PFSK-1 (cell line): Measurements from ENCODE around the gene SLC38A10.

Experiments used
- FOXP2 ChIP-seq: optimal IDR thresholded peaks from 2 replicates; pipeline ENCODE3; 2011; ENCODE audit warnings: borderline replicate concordance, control low read depth, inconsistent platforms; ENCODE audit not compliant: insufficient read depth; ENCODE audit errors: extremely low read length, extremely low read depth
- POLR2AphosphoS5 ChIP-seq: IDR thresholded peaks from 2 replicates; pipeline ENCODE4 v1.6.1; 2012; ENCODE audit warnings: low read depth, mild to moderate bottlenecking, control low read depth, low read length, moderate library complexity
- REST ChIP-seq, 2 experiments: IDR thresholded peaks; 2 replicates each; pipeline versions ENCODE4 v1.6.1 to v1.8.0; 2011 to 2012; ENCODE audit warnings: low read depth in 2 of 2, low read length in 2 of 2, control low read depth in 1 of 2, inconsistent platforms in 1 of 2, mild to moderate bottlenecking in 1 of 2, moderate library complexity in 1 of 2; ENCODE audit not compliant: insufficient read depth in 1 of 2
- SIN3A ChIP-seq: IDR thresholded peaks from 2 replicates; pipeline ENCODE4 v1.6.1; 2012; ENCODE audit warnings: mild to moderate bottlenecking, low read length, moderate library complexity, borderline replicate concordance; ENCODE audit not compliant: insufficient read depth
- TAF1 ChIP-seq: IDR thresholded peaks from 2 replicates; pipeline ENCODE4 v1.6.1; 2012; ENCODE audit warnings: low read length, control low read depth, borderline replicate concordance; ENCODE audit not compliant: insufficient read depth

The SLC38A10 gene

GRCh38 chr17:81209141-81209540, 86.0 kb downstream of the SLC38A10 start:
- TF ChIP-seq FOXP2 (no peak), TAF1 (no peak), REST (IDR thresholded peaks at IDR 0.05; ENCODE audit: insufficient read depth in 1 of 2, low read depth in 2 of 2, low read length in 2 of 2) (no peak), POLR2AphosphoS5 (no peak), SIN3A (no peak)

DNA sequence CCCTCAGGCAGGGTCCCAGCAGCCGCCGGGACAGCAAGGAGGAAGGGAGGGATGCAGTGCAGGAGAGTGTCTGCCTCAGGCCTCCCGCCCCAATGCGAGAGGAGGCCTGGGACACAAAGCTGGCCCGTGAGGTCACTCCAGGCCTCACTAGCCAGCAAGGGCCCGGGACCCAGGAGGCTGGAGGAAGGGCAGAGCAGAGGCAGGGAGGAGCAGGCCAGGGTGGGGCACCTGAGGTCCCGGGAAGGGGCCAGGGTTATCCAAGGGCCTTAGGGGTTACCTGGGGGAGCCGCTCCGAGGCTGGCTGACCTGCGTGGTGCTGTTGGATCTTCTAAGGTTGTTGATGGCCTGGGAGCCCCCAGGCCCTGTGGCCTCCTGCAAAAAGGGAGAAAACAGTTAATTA, 86.5 kb downstream of the SLC38A10 start:
- TF ChIP-seq REST (IDR thresholded peaks at IDR 0.05; ENCODE audit: insufficient read depth in 1 of 2, low read depth in 2 of 2, low read length in 2 of 2) (no peak), SIN3A (no peak), TAF1 (no peak), POLR2AphosphoS5 (no peak), FOXP2 (no peak)

DNA sequence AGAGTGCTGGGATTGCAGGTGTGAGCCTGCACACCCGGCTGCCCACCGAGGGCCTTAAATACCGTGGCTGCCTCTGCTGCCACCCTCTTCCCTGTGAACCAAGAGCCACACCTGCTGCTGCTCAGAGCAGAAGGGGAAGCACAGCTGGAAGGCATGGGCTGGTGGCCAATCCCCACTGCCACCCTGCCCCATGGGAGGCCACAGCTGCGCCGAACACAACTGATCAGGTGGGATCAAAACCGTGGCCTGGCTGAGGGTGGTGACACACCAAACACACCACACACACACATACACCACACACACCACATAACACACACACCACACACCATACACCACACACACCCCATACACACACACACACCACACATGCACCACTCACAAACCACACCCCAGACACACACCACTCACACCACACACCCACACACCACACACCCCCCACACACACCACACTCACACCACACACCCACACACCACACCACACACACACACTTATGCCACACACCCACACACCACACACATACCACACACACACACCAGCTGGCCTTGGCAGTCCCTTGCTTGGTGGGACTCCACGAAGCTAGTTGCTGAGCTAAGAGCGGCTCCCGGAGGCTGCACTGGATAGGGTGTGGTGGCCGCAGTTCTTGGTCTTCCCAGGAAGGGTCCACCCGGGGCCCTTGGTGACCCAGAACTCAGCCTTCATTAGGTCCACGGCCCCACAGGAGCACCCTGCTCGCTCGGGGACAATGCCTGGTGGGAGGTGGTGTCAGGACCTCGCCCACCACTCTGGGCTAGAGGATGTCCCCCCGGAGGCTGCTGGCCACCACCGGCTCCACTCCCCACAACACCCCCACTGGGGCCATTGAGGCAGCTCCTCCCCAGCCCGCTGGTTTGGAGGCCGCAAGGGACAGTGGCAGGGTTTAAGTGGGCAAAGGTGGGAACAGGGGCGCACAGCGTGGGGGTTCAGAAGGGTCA, 87.2 kb downstream of the SLC38A10 start:
- TF ChIP-seq POLR2AphosphoS5 (no peak), TAF1 (no peak), REST (IDR thresholded peaks at IDR 0.05; ENCODE audit: insufficient read depth in 1 of 2, low read depth in 2 of 2, low read length in 2 of 2) (no peak), FOXP2 (no peak), SIN3A (no peak)

DNA sequence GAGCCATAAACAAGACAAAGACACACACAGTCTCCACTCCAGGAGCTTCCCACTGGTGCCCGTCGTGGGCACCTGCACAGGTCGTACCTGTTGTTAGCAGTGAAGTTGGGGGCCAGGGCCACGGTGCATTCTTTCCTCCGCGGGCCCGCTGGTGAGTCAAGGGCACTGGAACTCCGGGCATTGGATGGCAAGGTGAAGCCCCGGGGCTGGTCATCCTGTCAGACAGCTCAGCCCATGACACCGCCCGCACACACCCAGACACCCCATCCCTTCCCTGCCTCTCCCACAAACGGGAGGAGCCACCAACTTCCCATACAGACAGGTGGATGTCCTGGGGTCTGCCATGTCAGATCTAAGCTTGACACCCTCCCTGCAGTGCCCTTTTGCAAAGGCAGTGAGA, 88.5 kb downstream of the SLC38A10 start:
- no peak for TF ChIP-seq FOXP2
- TF ChIP-seq SIN3A = no peak
- no peak for TF ChIP-seq POLR2AphosphoS5
- no peak for TF ChIP-seq REST (IDR thresholded peaks at IDR 0.05; ENCODE audit: insufficient read depth in 1 of 2, low read depth in 2 of 2, low read length in 2 of 2)
- TF ChIP-seq TAF1 = no peak
